Endothelial cell of umbilical vein (primary cell): Measurements from ENCODE around the gene DERL3. TPM values are rescaled to one million over a fixed set of nuclear protein-coding genes. Genes with fewer than 3 reads are reported as not detected.

Source experiments
- BruUV-seq: library from RNA; stranded (reverse); fragments of 400-500 nt; replicated peaks from 2 replicates; lab custom pipeline; 2021; lab: Mats Ljungman, UMichigan
- CTCF ChIA-PET: fragments of 300-600, 350-600 bp; sonication (Branson Sonifier 250); formaldehyde crosslinking; loops from one replicate; lab custom pipeline; 2021; ENCODE audit warnings: antibody characterized with exemption, inconsistent platforms; lab: Charles Lee
- POLR2A ChIA-PET: fragments of 300-600, 350-600 bp; sonication (Branson Sonifier 250); formaldehyde crosslinking; loops from one replicate; lab custom pipeline; 2021; ENCODE audit warnings: antibody characterized with exemption, inconsistent platforms; lab: Charles Lee
- DNase-seq: peaks from one replicate; pipeline ENCODE4 v3.0.0-alpha.2; 2011; ENCODE audit warnings: low read depth, low spot score
- FAIRE-seq: peaks from 2 replicates; lab custom pipeline; 2011; peaks lifted over from hg19 to GRCh38; lab: Jason Lieb, UNC
- H2AFZ ChIP-seq: 2 replicates; pipeline ENCODE4 v1.6.0; 2012; ENCODE audit warnings: low read depth, low read length, control low read depth, inconsistent platforms
- H3K27ac ChIP-seq: 2 replicates; pipeline ENCODE4 v1.5.1; 2011; ENCODE audit warnings: low read depth, mild to moderate bottlenecking, control low read depth, low read length, moderate library complexity; ENCODE audit not compliant: insufficient read depth
- H3K27me3 ChIP-seq, 2 experiments: 2 replicates each; pipeline versions ENCODE4 v1.6.0 to v1.6.1; 2011; ENCODE audit warnings: low read length in 2 of 2, mixed read lengths in 1 of 2; ENCODE audit not compliant: control insufficient read depth in 2 of 2, insufficient read depth in 2 of 2
- H3K36me3 ChIP-seq, 2 experiments: 2 replicates in 1 of 2; 3 replicates in 1 of 2; pipeline ENCODE4 v1.5.1; 2011; ENCODE audit warnings: low read length in 2 of 2, mild to moderate bottlenecking in 1 of 2, moderate library complexity in 1 of 2; ENCODE audit not compliant: control insufficient read depth in 2 of 2, insufficient read depth in 2 of 2; ENCODE audit errors: extremely low read depth in 1 of 2
- H3K4me1 ChIP-seq: 3 replicates; pipeline ENCODE4 v1.5.1; 2011; ENCODE audit warnings: mild to moderate bottlenecking, low read length; ENCODE audit not compliant: control insufficient read depth, insufficient read depth; ENCODE audit errors: extremely low read depth
- H3K4me2 ChIP-seq: 2 replicates; pipeline ENCODE4 v1.6.1; 2011; ENCODE audit warnings: low read length, control low read depth, mixed read lengths; ENCODE audit not compliant: insufficient read depth
- H3K4me3 ChIP-seq, 3 experiments: fragments of 200-600 bp in 1 of 3; sonication (generic), shearing (Covaris generic) in 1 of 3; replicated peaks in 1 of 3; 2 replicates each; pipeline ENCODE4 v1.5.1; 2011 to 2016; ENCODE audit warnings: control low read depth in 3 of 3, low read length in 3 of 3, mild to moderate bottlenecking in 2 of 3, inconsistent platforms in 1 of 3, low read depth in 1 of 3, moderate library complexity in 1 of 3; ENCODE audit not compliant: insufficient read depth in 1 of 3
- H3K79me2 ChIP-seq: 2 replicates; pipeline ENCODE4 v1.6.0; 2012; ENCODE audit warnings: low read length, inconsistent platforms; ENCODE audit not compliant: control insufficient read depth, insufficient read depth
- H3K9ac ChIP-seq: replicated peaks from 2 replicates; pipeline ENCODE3; 2011; ENCODE audit warnings: low read length, control low read depth; ENCODE audit not compliant: insufficient read depth; ENCODE audit errors: extremely low read depth
- H3K9me1 ChIP-seq: replicated peaks from 3 replicates; pipeline ENCODE4 v1.6.0; 2011; ENCODE audit warnings: mild to moderate bottlenecking, low read length; ENCODE audit not compliant: control insufficient read depth, insufficient read depth; ENCODE audit errors: extremely low read depth
- H3K9me3 ChIP-seq: replicated peaks from 2 replicates; pipeline ENCODE4 v1.5.1; 2012; ENCODE audit warnings: low read length, inconsistent platforms; ENCODE audit not compliant: control insufficient read depth, insufficient read depth
- H4K20me1 ChIP-seq: replicated peaks from 2 replicates; pipeline ENCODE3; 2011; ENCODE audit warnings: mild to moderate bottlenecking, low read length; ENCODE audit not compliant: control insufficient read depth, insufficient read depth; ENCODE audit errors: extremely low read depth
- EZH2 ChIP-seq: IDR thresholded peaks from 2 replicates; pipeline ENCODE4 v1.6.1; 2012; ENCODE audit warnings: borderline replicate concordance, low read depth, mild to moderate bottlenecking, moderate library complexity, low read length, inconsistent platforms; ENCODE audit not compliant: severe bottlenecking
- FOS ChIP-seq: IDR thresholded peaks from 2 replicates; pipeline ENCODE4 v1.6.1; 2011; ENCODE audit warnings: mild to moderate bottlenecking, low read length, moderate library complexity, borderline replicate concordance; ENCODE audit not compliant: insufficient read depth
- GATA2 ChIP-seq: IDR thresholded peaks from 2 replicates; pipeline ENCODE4 v1.7.0; 2011; ENCODE audit warnings: low read depth, mild to moderate bottlenecking, moderate library complexity, mixed read lengths, low read length; ENCODE audit not compliant: insufficient read length, insufficient read depth
- MYC ChIP-seq: IDR thresholded peaks from one replicate; pipeline ENCODE4 v1.6.1; 2011; ENCODE audit warnings: mild to moderate bottlenecking, low read depth, low read length
- POLR2AphosphoS5 ChIP-seq: IDR thresholded peaks from 2 replicates; pipeline ENCODE4 v1.6.1; 2012; ENCODE audit warnings: low read depth, mild to moderate bottlenecking, control low read depth, low read length, moderate library complexity; ENCODE audit not compliant: insufficient read depth
- dilution Hi-C: fragments of 300-500 bp; cut with MboI; formaldehyde crosslinking; loops from one replicate; pipeline ENCODE4 v1.15.0; 2019; ENCODE audit warnings: low sequenced_read_pairs; ENCODE audit not compliant: extremely low pct_ligation_motif_present
- intact Hi-C: fragments of 100-400 bp; cut with micrococcal nuclease; formaldehyde crosslinking; loops from one replicate; pipeline ENCODE4 v1.10.0; 2022
- polyA plus RNA-seq, 4 experiments: library from polyadenylated mRNA; depleted of rRNA in 3 of 4; stranded (reverse) in 3 of 4; unstranded in 1 of 4; fragments of >200 nt; gene quantifications; 2 replicates each; pipeline versions ENCODE4 v1.2.1 to v1.2.3, GENCODE V29; 2011 to 2012; ENCODE audit warnings: missing spikeins in 1 of 4
- total RNA-seq: library from RNA; stranded (reverse); gene quantifications from 2 replicates; pipeline ENCODE4 v1.2.3, GENCODE V29; 2021
- TF ChIP-seq, protein P1 (sequence below): IDR thresholded peaks from 2 replicates; pipeline ENCODE4 v1.6.1; 2011; ENCODE audit not compliant: insufficient read depth, insufficient read length
- TF ChIP-seq, protein P2 (sequence below), 2 donors: IDR thresholded peaks; 1 replicate in 1 of 2; 2 replicates in 1 of 2; pipeline ENCODE4 v1.5.1; 2011; ENCODE audit warnings: low read length in 2 of 2, mild to moderate bottlenecking in 2 of 2, moderate library complexity in 2 of 2, control low read depth in 1 of 2, inconsistent platforms in 1 of 2, low read depth in 1 of 2; ENCODE audit not compliant: insufficient read depth in 1 of 2; ENCODE audit errors: extremely low read depth in 1 of 2

The DERL3 gene
- total and polyA plus RNA-seq, 2 donors (not counting 3 experiments of a cell fraction or from before 2014, with no cell fraction given) = 3.4 to 3.8 TPM

DNA sequence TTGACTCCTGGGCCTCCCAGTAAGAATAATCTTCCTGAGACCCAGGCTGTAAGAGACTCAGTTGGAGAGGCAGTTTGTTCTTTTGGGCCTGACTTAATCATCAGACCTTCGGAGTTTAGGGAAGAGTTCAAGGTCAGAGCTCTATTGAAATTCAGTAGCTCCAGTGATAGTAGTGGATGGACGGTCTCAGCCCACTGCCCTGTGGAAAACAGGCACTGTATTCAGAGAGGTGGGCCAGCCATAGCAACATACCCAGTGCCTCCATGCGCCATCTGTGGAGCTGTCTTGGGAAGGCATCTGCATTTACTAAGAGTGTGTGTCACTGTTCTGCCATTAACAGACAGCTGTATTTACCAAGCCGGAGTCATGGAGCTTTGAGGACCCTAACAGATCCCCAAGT lies 49.2 kb downstream of the DERL3 start:
- Histone ChIP-seq H3K4me1 (peaks cover 13% of the 10 kb centered on the region), H3K36me3 (peaks cover 0 to 18% of the 10 kb centered on the region in 2 experiments), H3K27me3 (no peaks in the 10 kb centered on the region), H3K79me2 (peaks cover 57% of the 10 kb centered on the region), H3K9me1 (no peaks in the 10 kb centered on the region), H3K9me3 (no peaks in the 10 kb centered on the region), H2AFZ (no peak overlapping the region), H3K27ac (no peak overlapping the region), H4K20me1 (peaks cover 2% of the 10 kb centered on the region), H3K4me3 (no peak overlapping the region), H3K4me2 (no peak overlapping the region), H3K9ac (no peak overlapping the region)
- TF ChIP-seq, protein P1, sequence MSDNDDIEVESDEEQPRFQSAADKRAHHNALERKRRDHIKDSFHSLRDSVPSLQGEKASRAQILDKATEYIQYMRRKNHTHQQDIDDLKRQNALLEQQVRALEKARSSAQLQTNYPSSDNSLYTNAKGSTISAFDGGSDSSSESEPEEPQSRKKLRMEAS = no peak
- TF ChIP-seq EZH2 = no peak
- TF ChIP-seq FOS = no peak
- no peak for TF ChIP-seq GATA2
- no peak for TF ChIP-seq POLR2AphosphoS5
- TF ChIP-seq MYC = no peak
- TF ChIP-seq, protein P2, sequence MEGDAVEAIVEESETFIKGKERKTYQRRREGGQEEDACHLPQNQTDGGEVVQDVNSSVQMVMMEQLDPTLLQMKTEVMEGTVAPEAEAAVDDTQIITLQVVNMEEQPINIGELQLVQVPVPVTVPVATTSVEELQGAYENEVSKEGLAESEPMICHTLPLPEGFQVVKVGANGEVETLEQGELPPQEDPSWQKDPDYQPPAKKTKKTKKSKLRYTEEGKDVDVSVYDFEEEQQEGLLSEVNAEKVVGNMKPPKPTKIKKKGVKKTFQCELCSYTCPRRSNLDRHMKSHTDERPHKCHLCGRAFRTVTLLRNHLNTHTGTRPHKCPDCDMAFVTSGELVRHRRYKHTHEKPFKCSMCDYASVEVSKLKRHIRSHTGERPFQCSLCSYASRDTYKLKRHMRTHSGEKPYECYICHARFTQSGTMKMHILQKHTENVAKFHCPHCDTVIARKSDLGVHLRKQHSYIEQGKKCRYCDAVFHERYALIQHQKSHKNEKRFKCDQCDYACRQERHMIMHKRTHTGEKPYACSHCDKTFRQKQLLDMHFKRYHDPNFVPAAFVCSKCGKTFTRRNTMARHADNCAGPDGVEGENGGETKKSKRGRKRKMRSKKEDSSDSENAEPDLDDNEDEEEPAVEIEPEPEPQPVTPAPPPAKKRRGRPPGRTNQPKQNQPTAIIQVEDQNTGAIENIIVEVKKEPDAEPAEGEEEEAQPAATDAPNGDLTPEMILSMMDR (IDR thresholded peaks at IDR 0.05; ENCODE audit: extremely low read depth in 1 of 2, insufficient read depth in 1 of 2, low read depth in 1 of 2, low read length in 2 of 2) = no peak
- BruUV-seq = no TSS peak
- ChIA-PET CTCF (interaction anchor here (0.8 to 1.6 kb wide), 6 partner anchors 10 to 60 kb away, joined by 3 to 10 read pairs (median 4); partner anchors contain the start of gene MMP11), POLR2A (no interaction called here)
- intact Hi-C loops = loop anchor here (5.0 kb wide), 1 partner anchor 48 kb away; the partner anchor contains the start of gene DERL3
- no peak for DNase-seq
- FAIRE-seq = no peak
- dilution Hi-C loops = no loop called here
